HL-60/S4 treated with phorbol 12-myristate 13-acetate at 8.2 ng/mL for 4 days and 3 days (cell line): ENCODE data around the gene CREB3L2.

Experiments
- in situ Hi-C: fragments of 300-500 bp; cut with MboI; formaldehyde crosslinking; loops from 2 replicates; pipeline ENCODE4 v1.15.0; 2022; ENCODE audit warnings: low sequenced_read_pairs

CREB3L2 gene

GRCh38 chr7:137882261-137882668 is 119.6 kb downstream of the CREB3L2 start:
- in situ Hi-C loops, result loop anchor here (25.0 kb wide), 1 partner anchor 220 kb away; no protein-coding TSS in a partner anchor

GRCh38 chr7:137881607-137882260 is 120.2 kb downstream of the CREB3L2 start:
- in situ Hi-C loops, result loop anchor here (25.0 kb wide), 1 partner anchor 219 kb away; no protein-coding TSS in a partner anchor

DNA sequence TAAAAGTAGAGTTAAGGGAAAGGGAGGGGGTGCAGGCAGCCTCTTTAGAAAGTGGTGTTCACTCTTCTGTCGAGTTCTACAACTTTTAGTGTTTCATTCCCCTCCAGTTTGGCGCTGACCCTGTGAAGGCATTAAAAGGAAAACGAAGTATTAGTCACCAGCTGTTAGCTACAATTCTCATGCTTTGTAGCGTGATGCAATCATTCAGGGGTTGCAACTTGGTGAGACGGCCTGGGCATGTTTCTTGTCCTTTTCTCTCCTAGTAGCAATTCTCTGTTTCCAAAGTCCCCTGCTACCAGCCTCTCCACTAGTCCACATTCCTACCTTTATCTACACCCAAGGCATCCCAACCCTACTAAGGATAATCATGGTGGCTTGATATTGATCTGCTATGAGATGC is 121.5 kb downstream of the CREB3L2 start:
- in situ Hi-C loops, result loop anchor here (25.0 kb wide), 1 partner anchor 218 kb away; no protein-coding TSS in a partner anchor

GRCh38 chr7:137879357-137880158 is 122.3 kb downstream of the CREB3L2 start:
- in situ Hi-C loops, result loop anchor here (25.0 kb wide), 1 partner anchor 217 kb away; no protein-coding TSS in a partner anchor

DNA sequence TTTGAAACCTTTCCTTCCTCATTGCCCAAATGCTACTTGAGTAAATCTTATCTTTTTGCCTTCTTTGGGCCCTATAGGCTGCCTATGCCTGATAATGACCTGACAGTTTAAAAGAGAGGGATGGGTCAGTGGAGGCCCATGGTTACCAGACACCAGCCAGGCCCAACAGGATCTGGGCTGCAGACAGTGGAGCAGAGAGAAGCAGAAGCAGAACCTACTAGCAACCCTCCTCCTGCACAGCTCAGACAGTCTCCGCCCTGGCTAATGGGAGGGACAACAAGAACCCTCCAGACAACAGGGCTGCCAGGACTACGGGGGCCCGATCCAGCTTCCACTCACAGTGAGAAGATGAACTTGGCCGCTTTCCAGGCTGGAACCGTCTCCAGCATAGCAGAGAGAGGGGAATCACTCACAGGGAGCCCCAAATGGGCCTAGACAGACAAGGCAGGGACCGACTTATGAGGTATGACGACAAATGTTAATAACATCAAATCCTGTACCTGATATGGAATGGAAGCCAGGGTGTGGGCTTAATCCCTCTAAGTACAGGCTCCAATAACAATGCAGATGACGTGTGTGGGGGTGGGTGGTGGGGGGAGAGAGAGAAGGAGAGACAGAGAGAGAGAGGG is 123.4 kb downstream of the CREB3L2 start:
- in situ Hi-C loops, result loop anchor here (25.0 kb wide), 1 partner anchor 216 kb away; no protein-coding TSS in a partner anchor

DNA sequence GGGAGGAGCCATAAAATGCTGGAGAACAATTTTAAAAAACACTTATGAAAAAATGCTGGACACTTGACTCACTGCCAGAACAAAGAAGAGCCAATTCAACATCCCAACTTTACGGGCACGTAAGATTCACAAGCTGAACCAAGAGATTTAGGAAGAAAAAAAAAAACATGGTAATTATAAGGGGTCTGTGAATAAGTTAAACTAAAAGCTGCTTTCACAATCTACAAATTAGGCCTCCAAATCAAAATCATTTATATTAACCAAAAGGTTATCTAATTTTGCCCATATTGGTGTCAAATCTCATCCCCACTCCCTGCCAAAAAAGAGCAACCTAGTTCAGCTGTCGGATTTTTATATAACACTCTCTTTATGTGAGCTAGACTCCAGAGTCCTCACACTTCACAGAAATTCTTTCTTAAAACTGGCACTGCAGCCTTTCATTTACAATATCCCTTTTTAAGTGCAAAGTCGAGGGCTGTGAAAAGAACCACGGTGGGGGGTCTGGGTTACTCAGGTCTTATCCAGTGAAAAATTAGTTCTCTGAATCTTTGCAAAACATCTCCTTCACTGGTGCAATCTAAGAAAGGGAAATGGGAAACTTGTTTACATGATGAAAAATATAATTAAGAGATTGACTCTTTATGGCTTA is 124.7 kb downstream of the CREB3L2 start:
- in situ Hi-C loops, result loop anchor here (25.0 kb wide), 1 partner anchor 215 kb away; no protein-coding TSS in a partner anchor

DNA sequence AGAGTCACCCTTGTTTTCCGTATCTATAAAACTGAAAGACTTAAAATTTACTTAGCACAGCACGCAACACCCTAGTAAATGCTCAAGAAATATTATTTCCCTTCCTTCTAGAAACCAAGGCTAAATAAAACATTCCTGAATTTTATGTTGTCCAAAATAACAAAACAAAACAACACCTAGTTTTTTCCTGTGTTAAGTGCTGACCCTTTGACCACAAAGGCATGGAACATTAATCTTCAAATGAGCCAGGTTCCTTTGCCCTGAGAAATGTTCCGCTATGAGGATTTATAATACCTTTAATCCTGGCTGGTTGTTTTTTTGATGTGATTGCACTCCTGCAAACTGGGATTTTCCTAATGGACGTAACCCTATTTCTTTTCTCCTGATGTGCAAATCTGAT is 126.1 kb downstream of the CREB3L2 start:
- in situ Hi-C loops, result loop anchor here (25.0 kb wide), 1 partner anchor 213 kb away; no protein-coding TSS in a partner anchor

GRCh38 chr7:137873979-137874777 is 127.7 kb downstream of the CREB3L2 start:
- in situ Hi-C loops, result no loop called here

DNA sequence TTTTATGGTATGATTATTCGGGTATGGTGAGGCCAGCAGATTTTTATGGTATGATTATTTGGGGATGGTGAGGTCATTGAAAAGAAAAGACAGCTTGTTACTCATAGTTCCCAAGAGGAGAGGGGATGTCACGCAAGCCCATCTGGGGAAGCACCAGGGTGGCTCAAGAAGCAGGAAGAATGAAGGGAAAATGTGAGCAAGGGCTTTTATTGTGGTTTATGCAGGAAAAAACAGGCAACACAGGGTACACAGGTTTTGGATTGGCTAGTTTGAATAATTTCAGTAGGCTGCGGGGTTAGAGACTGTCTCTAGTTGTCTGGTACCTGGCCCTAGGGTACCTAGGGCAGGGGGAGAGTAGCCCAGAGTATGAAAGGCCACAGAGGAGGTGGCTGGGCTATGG is 128.4 kb downstream of the CREB3L2 start:
- in situ Hi-C loops, result no loop called here

GRCh38 chr7:137871170-137871915 is 130.5 kb downstream of the CREB3L2 start:
- in situ Hi-C loops, result no loop called here

- in situ Hi-C loops, result no loop called here
Measured at GRCh38 chr7:137870684-137871083, 131.2 kb downstream of the CREB3L2 start.

DNA sequence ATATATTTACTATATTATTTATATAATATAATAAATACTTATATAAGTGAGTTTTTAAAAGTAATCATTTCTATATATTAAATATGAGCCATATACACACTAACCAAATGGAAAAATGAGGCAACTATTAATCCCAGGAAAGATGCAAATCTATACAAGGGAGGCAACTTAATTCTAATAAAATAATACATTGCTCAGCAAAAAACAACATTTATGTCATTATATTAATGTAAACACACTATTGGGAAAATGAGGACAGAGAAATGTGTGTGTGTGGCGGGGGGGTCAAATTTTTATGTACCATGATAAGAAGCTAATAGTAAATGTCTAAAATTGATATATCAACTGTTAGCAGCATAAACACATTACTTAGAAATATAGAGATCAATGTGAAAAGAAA is 131.8 kb downstream of the CREB3L2 start:
- in situ Hi-C loops, result no loop called here

DNA sequence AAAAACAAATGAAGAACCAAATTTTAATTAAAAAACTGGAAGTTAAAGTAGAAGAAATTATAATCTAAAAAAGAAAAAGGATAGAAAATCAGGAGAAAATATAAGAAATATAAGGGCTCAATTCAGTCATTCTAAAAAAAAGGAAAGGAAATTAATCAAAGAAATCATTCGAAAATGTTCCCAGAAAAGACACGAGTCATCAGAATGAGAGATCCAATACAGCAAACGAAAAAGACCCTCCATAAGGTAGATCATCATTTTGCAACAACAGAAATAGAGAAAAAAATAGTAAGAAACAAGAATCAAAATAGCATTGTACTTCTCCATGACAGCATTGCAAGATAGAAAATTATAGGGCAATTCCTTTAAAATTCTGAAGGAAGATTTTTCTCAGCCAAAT is 132.6 kb downstream of the CREB3L2 start:
- in situ Hi-C loops, result no loop called here

DNA sequence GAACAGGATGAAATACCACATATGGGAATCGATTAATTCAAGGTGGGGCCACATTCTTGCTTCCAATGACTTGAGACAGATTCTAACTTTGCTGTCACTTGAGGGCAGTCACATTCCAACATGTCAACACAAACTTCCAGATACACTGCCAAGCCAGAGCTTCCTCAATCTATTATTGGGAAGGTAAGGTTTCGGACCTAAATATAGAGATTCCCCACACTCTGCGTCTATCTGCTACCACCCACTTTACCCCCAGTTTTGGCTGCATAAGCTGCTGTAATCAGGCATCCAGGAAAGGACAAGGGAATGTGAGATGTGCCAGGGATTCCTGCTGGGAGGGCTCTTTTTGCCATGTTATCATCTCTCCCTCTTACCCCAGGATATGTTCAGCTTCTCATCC is 134.6 kb downstream of the CREB3L2 start:
- in situ Hi-C loops, result no loop called here

DNA sequence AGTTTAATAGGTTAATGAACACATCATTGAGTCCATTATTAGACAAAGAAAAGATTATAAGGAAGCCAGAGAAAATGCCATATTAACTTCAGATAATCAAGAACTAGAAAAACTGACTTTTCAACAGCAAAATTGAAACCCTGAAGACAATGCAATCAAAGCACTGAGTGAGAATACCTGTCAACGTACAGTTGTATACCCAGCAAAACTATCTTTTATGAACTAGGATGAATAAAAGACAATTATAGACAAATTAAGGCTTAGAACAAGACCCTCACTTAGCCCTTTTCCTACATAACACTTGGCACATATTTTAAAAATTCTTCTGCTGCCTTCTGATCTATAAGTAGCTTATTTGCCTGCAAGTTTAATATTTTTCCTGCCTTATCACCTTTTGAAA is 136.1 kb downstream of the CREB3L2 start:
- in situ Hi-C loops, result no loop called here

DNA sequence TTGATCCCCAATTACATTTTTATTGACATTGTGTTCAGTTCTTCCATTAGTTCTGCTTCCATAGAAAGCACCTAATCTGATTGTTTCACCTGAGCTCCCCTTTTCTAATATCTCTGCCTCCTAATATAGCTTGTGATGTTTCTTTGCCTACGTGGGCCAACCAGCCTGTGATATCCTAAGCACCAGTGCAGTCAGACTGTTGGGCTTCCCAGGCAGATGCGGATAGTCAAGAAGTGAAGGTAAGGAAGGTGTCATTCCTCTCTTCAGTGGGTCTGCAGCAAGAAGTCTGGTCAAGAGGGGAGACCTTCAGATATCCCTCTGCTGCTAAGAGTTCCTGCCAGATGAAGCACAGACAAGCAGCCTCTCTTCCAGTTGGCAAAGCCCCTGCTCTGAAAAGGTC is 138.9 kb downstream of the CREB3L2 start:
- in situ Hi-C loops, result no loop called here

GRCh38 chr7:137862358-137862757 is 139.5 kb downstream of the CREB3L2 start:
- in situ Hi-C loops, result no loop called here

- in situ Hi-C loops, result no loop called here
Measured at GRCh38 chr7:137860542-137860941, 141.3 kb downstream of the CREB3L2 start.

DNA sequence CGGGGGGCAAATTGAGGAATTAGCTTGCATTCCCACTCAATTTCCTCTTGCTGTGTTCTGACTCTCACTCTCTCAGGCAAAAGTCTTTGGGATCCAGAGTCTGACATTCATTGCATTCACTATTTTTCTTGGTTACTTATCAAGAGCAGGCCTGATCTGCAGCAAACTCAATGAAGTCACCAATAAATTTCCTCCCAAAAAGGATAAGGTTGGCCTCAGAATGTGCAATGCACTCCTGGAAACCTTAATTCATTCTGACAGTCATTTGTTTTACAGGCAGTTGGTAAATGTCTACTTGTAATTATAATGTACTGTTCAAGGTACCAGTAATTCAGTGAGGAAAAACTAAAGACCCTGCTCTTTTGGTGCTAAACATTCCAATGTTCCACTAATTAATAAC is 148.8 kb downstream of the CREB3L2 start:
- in situ Hi-C loops, result no loop called here
